HepG2 (cell line): ENCODE results near the gene WNK2. TPM values are rescaled to one million over a fixed set of nuclear protein-coding genes. Genes with fewer than 3 reads are reported as not detected.

Experiments
- ARHGAP35 ChIP-seq: sonication (generic); formaldehyde crosslinking; IDR thresholded peaks from 2 replicates; pipeline ENCODE4 v1.9.0; 2022; ENCODE audit warnings: mild to moderate bottlenecking, inconsistent platforms, moderate library complexity, missing genetic modification reagents, borderline replicate concordance
- DBP ChIP-seq: sonication (generic); formaldehyde crosslinking; IDR thresholded peaks from 2 replicates; pipeline ENCODE4 v1.4.0; 2020; ENCODE audit warnings: missing genetic modification reagents; ENCODE audit errors: not compliant biosample characterization
- FOXO1 ChIP-seq: sonication (generic); formaldehyde crosslinking; IDR thresholded peaks from 2 replicates; pipeline ENCODE4 v1.4.0; 2020; ENCODE audit warnings: missing genetic modification reagents
- GFI1 ChIP-seq: sonication (generic); formaldehyde crosslinking; IDR thresholded peaks from 2 replicates; pipeline ENCODE4 v1.5.0; 2020; ENCODE audit warnings: missing genetic modification reagents, mild to moderate bottlenecking, borderline replicate concordance
- KDM3A ChIP-seq: IDR thresholded peaks from 2 replicates; pipeline ENCODE4 v1.6.1; 2018; ENCODE audit warnings: low read depth, missing compliant biosample characterization
- KDM5B ChIP-seq: sonication (generic); formaldehyde crosslinking; IDR thresholded peaks from 2 replicates; pipeline ENCODE4 v1.4.0; 2020; ENCODE audit warnings: missing genetic modification reagents, mild to moderate bottlenecking, borderline replicate concordance
- SOX6 ChIP-seq, 2 experiments: fragments of 450-650 bp in 1 of 2; sonication (generic) in 1 of 2; formaldehyde crosslinking in 1 of 2; IDR thresholded peaks; 2 replicates each; pipeline versions ENCODE4 v1.4.0 to v1.6.1; 2017 to 2020; ENCODE audit warnings: antibody characterized with exemption in 1 of 2, mild to moderate bottlenecking in 1 of 2, missing genetic modification reagents in 1 of 2
- TBX3 ChIP-seq: fragments of 450-650 bp; IDR thresholded peaks from 2 replicates; pipeline ENCODE4 v1.6.1; 2017; ENCODE audit warnings: antibody characterized with exemption, mild to moderate bottlenecking, inconsistent platforms, borderline replicate concordance
- TEF ChIP-seq: sonication (generic); formaldehyde crosslinking; IDR thresholded peaks from 2 replicates; pipeline ENCODE4 v1.5.0; 2020; ENCODE audit warnings: missing genetic modification reagents
- TGIF2 ChIP-seq: IDR thresholded peaks from 2 replicates; pipeline ENCODE4 v1.6.1; 2016; ENCODE audit warnings: control low read depth, missing compliant biosample characterization
- ZNF12 ChIP-seq: sonication (generic); formaldehyde crosslinking; IDR thresholded peaks from 2 replicates; pipeline ENCODE4 v1.5.0; 2020; ENCODE audit warnings: missing genetic modification reagents
- ZNF337 ChIP-seq: sonication (generic); formaldehyde crosslinking; IDR thresholded peaks from 2 replicates; pipeline ENCODE4 v1.5.1; 2020; ENCODE audit warnings: missing genetic modification reagents, low read depth, mild to moderate bottlenecking, borderline replicate concordance
- ZNF552 ChIP-seq: sonication (generic); formaldehyde crosslinking; IDR thresholded peaks from 2 replicates; pipeline ENCODE4 v1.9.0; 2022; ENCODE audit warnings: missing genetic modification reagents, mild to moderate bottlenecking, borderline replicate concordance
- ZNF569 ChIP-seq: sonication (generic); formaldehyde crosslinking; IDR thresholded peaks from 2 replicates; pipeline ENCODE4 v1.5.0; 2020; ENCODE audit warnings: mild to moderate bottlenecking, missing genetic modification reagents, moderate library complexity, borderline replicate concordance
- ZNF609 ChIP-seq: sonication (generic); formaldehyde crosslinking; IDR thresholded peaks from 2 replicates; pipeline ENCODE4 v1.4.0; 2020; ENCODE audit warnings: mild to moderate bottlenecking, missing genetic modification reagents, borderline replicate concordance
- ZNF629 ChIP-seq: sonication (generic); formaldehyde crosslinking; conservative IDR thresholded peaks from 2 replicates; pipeline ENCODE4 v1.5.0; 2020; ENCODE audit warnings: missing genetic modification reagents
- ZNF652 ChIP-seq: IDR thresholded peaks from 2 replicates; pipeline ENCODE4 v1.6.1; 2016; ENCODE audit warnings: low read depth, borderline replicate concordance
- ZNF746 ChIP-seq: sonication (generic); formaldehyde crosslinking; IDR thresholded peaks from 2 replicates; pipeline ENCODE4 v1.8.0; 2022; ENCODE audit warnings: mild to moderate bottlenecking, missing genetic modification reagents
- ZNF782 ChIP-seq: sonication (generic); formaldehyde crosslinking; IDR thresholded peaks from 2 replicates; pipeline ENCODE4 v1.4.0; 2020; ENCODE audit warnings: missing genetic modification reagents, mild to moderate bottlenecking, borderline replicate concordance
- polyA plus RNA-seq, 8 experiments: library from polyadenylated mRNA; depleted of rRNA in 3 of 8; stranded (reverse) in 7 of 8; unstranded in 1 of 8; fragments of >200 nt; fragmentation: Illumina TruSeq in 4 of 8; extraction: Trizol in 4 of 8; gene quantifications; 2 replicates each; pipeline versions ENCODE4 v1.2.1 to v1.2.3, GENCODE V29; 2011 to 2016; ENCODE audit warnings: low read depth in 4 of 8, missing spikeins in 1 of 8, mixed read lengths in 1 of 8; ENCODE audit not compliant: insufficient read depth in 1 of 8
- total RNA-seq, 5 experiments: library from RNA; depleted of rRNA; stranded (reverse); fragments of >200 nt; fragmentation: Illumina TruSeq; extraction: Trizol; gene quantifications; 2 replicates each; pipeline ENCODE4 v1.2.3, GENCODE V29; 2016; ENCODE audit warnings: low read depth in 1 of 5

Gene WNK2
- total and polyA plus RNA-seq, 2 of the 13 experiments (the other 11 are each of a cell fraction or from before 2014, with no cell fraction given): 10.5 to 12.0 TPM

GRCh38 chr9:93298498-93299417 lies 114.8 kb downstream of the WNK2 start (continued):
- TF ChIP-seq ZNF609 (CRISPR knock-in tag) (no peak; the same call in none of the 2 replicates), ZNF746 (no peak), KDM3A (CRISPR knock-in tag) (peak; percentile 65; the same call in 1 of the 2 replicates), TGIF2 (CRISPR knock-in tag) (no peak), FOXO1 (CRISPR knock-in tag) (no peak; the same call in none of the 2 replicates), TEF (CRISPR knock-in tag) (no peak), ZNF569 (CRISPR knock-in tag) (no peak), ZNF782 (CRISPR knock-in tag) (no peak), ARHGAP35 (peak; percentile 63; the same call in 1 of the 2 replicates), ZNF652 (no peak), TBX3 (no peak), KDM5B (peak; percentile 89; the same call in 1 of the 2 replicates), ZNF552 (CRISPR knock-in tag) (no peak; the same call in 1 of the 2 replicates), ZNF629 (CRISPR knock-in tag) (peak; percentile 95), GFI1 (0 out of 2 replicates have a peak, but pooled peaks have one; percentile 46), DBP (CRISPR knock-in tag) (no peak), ZNF12 (no peak), SOX6 (IDR thresholded peaks at IDR 0.05) (no peak), SOX6 (CRISPR knock-in tag; IDR thresholded peaks at IDR 0.05) (no peak), ZNF337 (CRISPR knock-in tag) (no peak)
